ENCODE results near the gene ZNF407.

GRCh38 chr18:74702950-74703349 is 105.3 kb downstream of the ZNF407 start:
- no peak for TF ChIP-seq ZBTB8A (tag by site-specific recombination; IDR thresholded peaks at IDR 0.05)
- TF ChIP-seq, protein P1, sequence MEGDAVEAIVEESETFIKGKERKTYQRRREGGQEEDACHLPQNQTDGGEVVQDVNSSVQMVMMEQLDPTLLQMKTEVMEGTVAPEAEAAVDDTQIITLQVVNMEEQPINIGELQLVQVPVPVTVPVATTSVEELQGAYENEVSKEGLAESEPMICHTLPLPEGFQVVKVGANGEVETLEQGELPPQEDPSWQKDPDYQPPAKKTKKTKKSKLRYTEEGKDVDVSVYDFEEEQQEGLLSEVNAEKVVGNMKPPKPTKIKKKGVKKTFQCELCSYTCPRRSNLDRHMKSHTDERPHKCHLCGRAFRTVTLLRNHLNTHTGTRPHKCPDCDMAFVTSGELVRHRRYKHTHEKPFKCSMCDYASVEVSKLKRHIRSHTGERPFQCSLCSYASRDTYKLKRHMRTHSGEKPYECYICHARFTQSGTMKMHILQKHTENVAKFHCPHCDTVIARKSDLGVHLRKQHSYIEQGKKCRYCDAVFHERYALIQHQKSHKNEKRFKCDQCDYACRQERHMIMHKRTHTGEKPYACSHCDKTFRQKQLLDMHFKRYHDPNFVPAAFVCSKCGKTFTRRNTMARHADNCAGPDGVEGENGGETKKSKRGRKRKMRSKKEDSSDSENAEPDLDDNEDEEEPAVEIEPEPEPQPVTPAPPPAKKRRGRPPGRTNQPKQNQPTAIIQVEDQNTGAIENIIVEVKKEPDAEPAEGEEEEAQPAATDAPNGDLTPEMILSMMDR (tag by site-specific recombination; IDR thresholded peaks at IDR 0.05), result no peak

All from HEK293 (cell line).